ENCODE results near the gene ZBTB16.

GRCh38 chr11:114083391-114084252, 24.1 kb downstream of the ZBTB16 start:
- TF ChIP-seq FOXP2 (optimal IDR thresholded peaks at IDR 0.05; ENCODE audit: control extremely low read depth, extremely low read length, insufficient read depth) (no peak), POLR2AphosphoS5 (IDR thresholded peaks at IDR 0.05; ENCODE audit: borderline replicate concordance, low read depth, low read length) (no peak)
